GM19452 (cell line): ENCODE data around the gene CENPH.
"Not testable (repeated sequence)": the region's sequence is repeated elsewhere in the genome, so short reads cannot be mapped to it uniquely, and the experiment has no call there.

Source experiments
- ATAC-seq: cut with Tn5 transposase; IDR thresholded peaks from one replicate; pipeline ENCODE4 v1.9.1; 2021; ENCODE audit not compliant: unreplicated experiment

The CENPH gene

GRCh38 chr5:69206528-69207190 is 17.3 kb downstream of the CENPH start:
- no peak for ATAC-seq

- ATAC-seq, result no peak
Measured at GRCh38 chr5:69209602-69210001, 20.2 kb downstream of the CENPH start.

- no peak for ATAC-seq
Measured at GRCh38 chr5:69211200-69211599, 21.8 kb downstream of the CENPH start.

- ATAC-seq, result no peak
Measured at GRCh38 chr5:69212022-69212421, 22.6 kb downstream of the CENPH start.

- ATAC-seq, result no peak
Measured at GRCh38 chr5:69213513-69214215, 24.3 kb downstream of the CENPH start.

GRCh38 chr5:69217151-69217511 is 27.7 kb downstream of the CENPH start:
- ATAC-seq, result no peak

- peak; percentile 91 for ATAC-seq
Measured at GRCh38 chr5:69217548-69218526, 28.5 kb downstream of the CENPH start.

- no peak for ATAC-seq
Measured at GRCh38 chr5:69219939-69220338, 30.6 kb downstream of the CENPH start.

- ATAC-seq, result not testable (repeated sequence)
Measured at GRCh38 chr5:69220371-69220770, 31.0 kb downstream of the CENPH start.

- not testable (repeated sequence) for ATAC-seq
Measured at GRCh38 chr5:69220833-69221232, 31.4 kb downstream of the CENPH start.

- no peak for ATAC-seq
Measured at GRCh38 chr5:69224520-69224919, 35.1 kb downstream of the CENPH start.

- ATAC-seq, result no peak
Measured at GRCh38 chr5:69225860-69226259, 36.5 kb downstream of the CENPH start.

- no peak for ATAC-seq
Measured at GRCh38 chr5:69230181-69230580, 40.8 kb downstream of the CENPH start.

GRCh38 chr5:69231281-69231680 is 41.9 kb downstream of the CENPH start:
- no peak for ATAC-seq

- no peak for ATAC-seq
Measured at GRCh38 chr5:69231851-69232250, 42.5 kb downstream of the CENPH start.

GRCh38 chr5:69234457-69235268 is 45.3 kb downstream of the CENPH start, which contains the start of gene CDK7:
Gene CDK7 (plus strand): TSS chr5:69234886. CDS start chr5:69234976, 90 bp downstream.
- peak; percentile 100 for ATAC-seq

- ATAC-seq, result not testable (repeated sequence)
Measured at GRCh38 chr5:69236733-69237132, 47.4 kb downstream of the CENPH start.

- no peak for ATAC-seq
Measured at GRCh38 chr5:69237877-69238276, 48.5 kb downstream of the CENPH start.

- ATAC-seq, result no peak
Measured at GRCh38 chr5:69238760-69239251, 49.4 kb downstream of the CENPH start.

- no peak for ATAC-seq
Measured at GRCh38 chr5:69242215-69242927, 53.0 kb downstream of the CENPH start.
